ENCODE results near the gene CLPSL1.

The CLPSL1 gene

GRCh38 chr6:35790683-35791082 lies 9.9 kb downstream of the CLPSL1 start:
- FAIRE-seq (no peak), DNase-seq (ENCODE audit: extremely low spot score, insufficient read length, low read depth) (no peak)

DNA sequence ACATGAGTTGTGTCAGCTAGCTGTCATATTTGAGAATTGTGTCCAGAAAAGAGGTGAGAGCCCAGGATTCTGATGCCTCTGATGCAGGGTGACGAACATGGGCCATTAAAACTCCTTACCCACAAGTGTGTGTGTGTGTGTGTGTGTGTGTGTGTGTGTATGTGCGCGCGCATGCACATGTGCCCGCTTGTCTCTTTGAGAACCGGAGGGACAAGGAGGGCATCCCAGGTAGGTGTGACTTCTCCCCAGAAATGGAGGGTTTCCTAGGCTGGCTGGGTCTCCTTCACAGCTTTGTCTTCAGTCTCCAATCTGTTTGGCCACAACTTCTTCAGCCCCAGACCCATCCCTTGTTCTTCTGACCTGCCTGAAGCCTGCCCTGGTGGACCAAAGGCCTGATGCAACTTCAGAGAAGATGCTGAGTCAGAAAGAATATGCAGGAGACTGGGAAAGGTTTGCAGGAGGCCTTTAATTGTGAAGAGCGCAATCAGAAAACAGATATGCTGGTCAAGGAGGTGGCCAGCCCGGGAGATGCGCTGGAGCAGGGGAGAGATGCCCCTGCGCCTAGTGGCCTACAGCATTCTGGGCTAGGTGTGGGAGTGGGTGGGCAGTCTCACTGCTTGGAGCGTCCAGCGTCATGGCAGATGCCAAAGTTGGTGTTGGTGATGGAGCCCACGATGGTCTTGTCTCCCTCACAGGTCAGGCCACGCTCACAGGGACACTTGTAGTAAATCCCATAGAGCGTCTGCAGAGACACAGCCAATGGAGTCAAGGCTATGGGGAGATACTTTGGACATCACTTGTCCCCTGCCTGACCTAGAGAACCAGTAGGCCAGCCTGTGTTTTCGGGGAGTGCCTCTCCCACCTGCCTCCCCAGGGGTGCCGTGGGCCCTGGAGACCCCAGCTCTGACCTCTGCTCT lies 14.0 kb downstream of the CLPSL1 start:
- FAIRE-seq (no peak), DNase-seq (ENCODE audit: extremely low spot score, insufficient read length, low read depth) (no peak)

- DNase-seq (ENCODE audit: extremely low spot score, insufficient read length, low read depth) (no peak), FAIRE-seq (no peak)
Measured at GRCh38 chr6:35795453-35796071, 14.7 kb downstream of the CLPSL1 start.

DNA sequence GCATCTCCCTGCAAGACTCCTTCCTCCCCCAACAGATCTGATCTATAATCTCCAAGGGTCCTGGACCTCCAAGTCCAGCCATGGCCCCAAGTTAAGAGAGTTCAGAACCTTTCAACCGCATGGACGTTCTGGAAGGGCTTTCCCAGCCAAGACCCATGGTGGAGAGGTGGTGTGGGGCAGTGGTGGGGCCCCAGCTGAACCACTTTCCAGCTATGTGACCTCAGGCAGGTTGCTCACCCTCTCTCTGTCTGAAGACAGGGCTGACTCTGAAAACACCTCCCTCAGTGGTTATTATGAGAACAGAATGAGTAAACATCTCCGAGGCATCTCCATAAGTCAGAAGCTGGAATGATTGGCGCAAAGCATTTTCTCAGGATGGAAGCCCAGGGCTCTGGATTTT lies 15.4 kb downstream of the CLPSL1 start:
- no peak for DNase-seq (ENCODE audit: extremely low spot score, insufficient read length, low read depth)
- no peak for FAIRE-seq

- FAIRE-seq (no peak), DNase-seq (ENCODE audit: extremely low spot score, insufficient read length, low read depth) (no peak)
Measured at GRCh38 chr6:35797837-35798526, 17.2 kb downstream of the CLPSL1 start.

GRCh38 chr6:35798706-35799105 lies 17.9 kb downstream of the CLPSL1 start:
- DNase-seq (ENCODE audit: extremely low spot score, insufficient read length, low read depth) (no peak), FAIRE-seq (no peak)

DNA sequence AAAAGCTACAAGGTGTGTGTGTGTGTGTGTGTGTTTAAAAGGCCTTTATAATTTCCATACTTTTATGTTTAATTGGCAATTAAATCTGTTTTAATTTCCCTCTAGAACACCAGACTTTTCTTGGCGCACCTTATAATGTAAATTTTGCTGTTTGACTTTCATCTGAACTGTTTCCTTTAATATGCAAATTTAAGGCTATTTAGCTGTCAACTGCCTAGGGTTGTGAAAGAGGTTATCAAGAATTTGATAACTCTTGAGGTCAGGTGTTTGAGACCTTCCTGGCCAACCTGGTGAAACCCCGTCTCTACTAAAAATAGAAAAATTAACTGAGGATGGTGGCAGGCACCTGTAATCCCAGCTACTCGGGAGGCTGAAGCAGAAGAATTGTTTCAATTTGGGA lies 20.3 kb downstream of the CLPSL1 start:
- no peak for FAIRE-seq

GRCh38 chr6:35804996-35805736 lies 24.3 kb downstream of the CLPSL1 start, which contains the start of gene LHFPL5:
TSS of gene LHFPL5 (plus strand) at chr6:35805352. CDS start at chr6:35805671, 319 bp downstream.
- DNase-seq (ENCODE audit: extremely low spot score, insufficient read length, low read depth) (peak; percentile 60), FAIRE-seq (no peak)

More for the DNA sequence above, 20.3 kb downstream of the CLPSL1 start:
- DNase-seq (ENCODE audit: extremely low spot score, insufficient read length, low read depth): no peak

DNA sequence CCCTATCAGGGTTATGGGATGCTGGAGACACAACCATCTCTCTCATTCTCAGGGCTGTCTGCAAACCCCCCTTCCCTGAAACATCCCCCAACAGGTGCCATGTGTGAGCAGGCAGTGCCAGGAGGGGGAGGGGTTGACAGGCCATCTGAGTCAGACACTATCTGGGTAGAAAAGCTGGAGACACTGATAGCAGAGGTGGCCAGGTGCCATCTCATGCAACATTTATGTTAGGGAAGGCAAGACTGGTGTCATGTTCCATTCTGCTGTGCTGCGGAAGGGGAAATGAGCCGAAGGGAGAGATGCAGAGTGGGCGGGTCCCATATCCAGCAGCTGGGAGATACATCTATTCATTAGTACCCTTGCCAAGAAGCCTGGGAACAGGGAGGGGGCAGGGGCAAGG lies 27.9 kb downstream of the CLPSL1 start:
- FAIRE-seq (no peak), DNase-seq (ENCODE audit: extremely low spot score, insufficient read length, low read depth) (no peak)

GRCh38 chr6:35809809-35810208 lies 29.0 kb downstream of the CLPSL1 start:
- no peak for FAIRE-seq
- no peak for DNase-seq (ENCODE audit: extremely low spot score, insufficient read length, low read depth)

- FAIRE-seq (no peak), DNase-seq (ENCODE audit: extremely low spot score, insufficient read length, low read depth) (no peak)
Measured at GRCh38 chr6:35810971-35811698, 30.3 kb downstream of the CLPSL1 start.

DNA sequence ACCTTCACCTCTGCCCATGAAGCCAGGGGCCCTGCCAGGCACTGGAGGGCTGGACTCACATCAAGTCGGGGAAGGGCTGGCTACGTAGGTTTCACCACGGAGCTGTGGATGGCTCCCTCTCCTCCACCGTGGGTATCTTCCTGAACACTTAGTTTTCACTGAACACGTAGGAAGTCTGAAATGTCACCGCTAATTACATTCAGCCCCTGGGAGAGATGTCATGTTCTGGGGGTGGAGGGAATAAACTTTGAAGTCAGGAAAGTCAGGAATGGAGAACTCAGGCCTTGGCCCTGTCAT lies 30.8 kb downstream of the CLPSL1 start:
- no peak for FAIRE-seq
- DNase-seq (ENCODE audit: extremely low spot score, insufficient read length, low read depth): no peak

- DNase-seq (ENCODE audit: extremely low spot score, insufficient read length, low read depth): no peak
- no peak for FAIRE-seq
Measured at GRCh38 chr6:35817515-35817914, 36.7 kb downstream of the CLPSL1 start.

DNA sequence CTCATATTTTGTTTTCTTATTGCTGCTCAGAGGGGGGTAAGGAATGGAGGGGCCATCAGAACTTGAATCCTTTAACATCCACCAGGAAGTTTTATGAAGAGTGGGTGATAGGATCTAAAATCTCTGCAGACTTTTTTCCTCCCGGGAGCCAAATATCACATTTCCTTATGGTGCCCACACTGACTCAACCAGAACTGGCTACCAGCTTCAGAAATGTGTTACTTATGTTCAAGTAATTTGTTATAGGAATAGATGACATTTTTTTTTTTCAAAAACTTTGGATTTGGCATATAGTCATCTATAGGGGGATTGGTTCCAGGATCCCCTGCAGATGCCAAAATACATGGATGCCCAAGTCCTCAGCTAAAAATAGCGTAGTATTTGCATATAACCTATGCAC lies 42.8 kb downstream of the CLPSL1 start:
- no peak for DNase-seq (ENCODE audit: extremely low spot score, insufficient read length, low read depth)
- FAIRE-seq: no peak

DNA sequence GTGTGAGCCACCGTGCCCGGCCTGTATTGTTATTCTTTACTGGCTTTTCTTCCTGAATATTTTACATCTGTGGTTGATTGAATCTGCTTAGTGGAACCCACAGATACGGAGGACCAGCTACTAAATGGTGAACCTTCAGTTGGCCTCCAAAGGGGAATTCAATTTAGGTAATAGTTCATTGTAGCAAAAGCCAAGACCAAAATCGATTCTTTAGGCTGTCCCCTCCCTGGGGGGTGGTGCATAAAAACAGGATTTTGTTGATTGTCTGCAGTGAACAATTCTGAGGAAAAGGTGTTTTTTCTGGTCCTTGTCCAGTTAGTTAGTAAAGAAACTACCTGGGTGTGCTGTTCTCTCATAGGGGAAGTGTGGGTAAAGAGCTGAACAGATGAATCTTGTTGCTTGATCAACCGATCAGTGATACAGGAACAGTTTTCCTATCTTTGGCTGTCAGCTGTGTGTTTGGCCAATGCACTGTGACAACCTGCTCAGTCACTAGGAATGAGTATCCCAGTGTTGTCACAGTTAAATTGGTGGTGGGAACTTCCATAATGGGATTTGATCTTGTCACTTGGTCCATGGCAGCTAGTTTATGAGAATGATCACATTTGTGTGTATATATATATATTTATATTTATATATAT lies 43.9 kb downstream of the CLPSL1 start:
- no peak for DNase-seq (ENCODE audit: extremely low spot score, insufficient read length, low read depth)
- FAIRE-seq: no peak

- DNase-seq (ENCODE audit: extremely low spot score, insufficient read length, low read depth): no peak
- no peak for FAIRE-seq
Measured at GRCh38 chr6:35829306-35829705, 48.5 kb downstream of the CLPSL1 start.

DNA sequence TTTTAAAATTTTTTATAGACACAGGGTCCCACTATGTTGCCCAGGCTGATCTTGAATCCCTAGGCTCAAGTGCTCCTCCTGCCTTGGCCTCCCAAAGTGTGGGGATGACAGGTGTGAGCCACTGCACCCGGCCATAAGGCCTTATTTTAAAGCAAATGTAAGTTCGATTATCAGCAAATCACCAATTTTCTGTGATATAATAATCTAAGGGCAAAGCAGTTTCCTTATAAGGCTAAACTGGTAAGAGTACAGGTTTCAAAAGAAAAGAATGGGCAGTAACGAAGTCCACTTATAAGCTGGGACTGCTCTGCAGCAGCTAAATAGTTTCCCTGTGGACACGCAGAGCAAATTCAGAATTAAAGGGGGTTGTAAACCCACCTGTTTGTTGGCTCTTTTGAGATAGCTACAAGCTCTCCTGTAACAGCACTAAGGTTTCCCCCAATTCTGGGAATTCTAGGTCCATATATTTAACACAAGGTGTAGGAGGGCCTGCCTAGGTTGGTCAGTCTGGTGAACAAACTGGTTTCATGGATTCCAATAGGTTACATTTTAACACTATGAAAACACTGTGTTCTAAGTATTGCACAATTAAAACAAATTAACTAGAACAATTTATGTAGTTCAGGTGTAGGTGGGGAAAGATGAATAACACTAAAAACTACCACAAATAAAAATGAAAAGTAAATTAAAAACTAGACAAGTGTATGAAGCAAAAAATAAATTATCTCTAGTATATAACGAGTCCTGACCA lies 50.6 kb downstream of the CLPSL1 start:
- DNase-seq (ENCODE audit: extremely low spot score, insufficient read length, low read depth) (no peak), FAIRE-seq (no peak)

DNA sequence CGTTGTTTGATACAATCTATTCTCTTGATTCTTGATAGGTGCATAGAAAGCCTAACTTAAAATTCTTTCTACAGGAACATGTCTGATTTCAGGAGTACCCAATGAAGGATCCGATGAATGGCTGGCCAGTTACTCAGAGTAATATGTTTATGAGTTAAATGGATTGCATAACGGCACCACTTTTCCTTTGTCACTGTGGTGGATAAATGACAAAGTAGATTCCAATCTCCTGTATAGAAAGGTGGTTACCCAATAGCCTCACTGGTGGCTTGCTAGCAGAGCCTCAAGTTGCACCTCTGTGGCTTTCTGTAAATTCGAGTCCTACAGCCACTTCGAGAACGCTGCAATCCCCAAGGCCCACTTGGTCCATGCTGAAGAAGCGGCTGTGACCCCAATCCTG lies 52.7 kb downstream of the CLPSL1 start:
- DNase-seq (ENCODE audit: extremely low spot score, insufficient read length, low read depth) (no peak), FAIRE-seq (no peak)

Measured in GM18507 (cell line).